SK-N-SH (cell line): Measurements from ENCODE around the gene TFB1M. TPM values are rescaled to one million over a fixed set of nuclear protein-coding genes. Genes with fewer than 3 reads are reported as not detected.

Experiments
- CTCF ChIA-PET: fragments of 300-600, 350-600 bp; formaldehyde crosslinking; extraction: SDS; loops from one replicate; lab custom pipeline; 2021; lab: Yijun Ruan, JAX
- POLR2A ChIA-PET: fragments of 350-600 bp; sonication (Branson Sonifier 250); formaldehyde crosslinking; extraction: SDS; loops from one replicate; lab custom pipeline; 2020; ENCODE audit warnings: antibody characterized with exemption, inconsistent platforms; lab: Yijun Ruan, JAX
- DNase-seq: peaks from one replicate; pipeline ENCODE4 v3.0.0; 2012
- H2AFZ ChIP-seq: fragments of 200-600 bp; sonication (generic); 2 replicates; pipeline ENCODE4 v1.8.1; 2016; ENCODE audit warnings: antibody characterized with exemption, mild to moderate bottlenecking, low read depth
- H3F3A ChIP-seq: fragments of 200-600 bp; sonication (generic); replicated peaks from 2 replicates; pipeline ENCODE3; 2016; ENCODE audit warnings: antibody characterized with exemption, mild to moderate bottlenecking; ENCODE audit not compliant: insufficient read depth
- H3K27ac ChIP-seq, 2 experiments: fragments of 200-500 bp in 1 of 2; fragments of 200-600 bp in 1 of 2; sonication (Bioruptor generic) in 1 of 2; sonication (generic), shearing (Covaris generic) in 1 of 2; 2 replicates each; pipeline versions ENCODE4 v1.5.1 to v1.6.1; 2014 to 2016; ENCODE audit warnings: low read depth in 2 of 2, inconsistent platforms in 1 of 2, low read length in 1 of 2, mild to moderate bottlenecking in 1 of 2, mixed read lengths in 1 of 2
- H3K27me3 ChIP-seq: fragments of 200-600 bp; sonication (generic), shearing (Covaris generic); 2 replicates; pipeline ENCODE4 v1.6.1; 2016; ENCODE audit warnings: mixed run types; ENCODE audit not compliant: insufficient read depth
- H3K36me3 ChIP-seq, 2 experiments: fragments of 200-500 bp in 1 of 2; fragments of 200-600 bp in 1 of 2; sonication (Bioruptor generic) in 1 of 2; sonication (generic) in 1 of 2; replicated peaks in 1 of 2; 2 replicates each; pipeline versions ENCODE3 to v1.5.1; 2014 to 2016; ENCODE audit warnings: low read length in 1 of 2, mild to moderate bottlenecking in 1 of 2; ENCODE audit not compliant: insufficient read depth in 2 of 2, control insufficient read depth in 1 of 2
- H3K4me1 ChIP-seq, 2 experiments: fragments of 200-500 bp in 1 of 2; fragments of 200-600 bp in 1 of 2; sonication (Bioruptor generic) in 1 of 2; sonication (generic), shearing (Covaris generic) in 1 of 2; 2 replicates each; pipeline versions ENCODE4 v1.5.1 to v1.6.1; 2014 to 2016; ENCODE audit warnings: low read depth in 1 of 2, low read length in 1 of 2, mixed run types in 1 of 2; ENCODE audit not compliant: insufficient read depth in 2 of 2, control insufficient read depth in 1 of 2
- H3K4me2 ChIP-seq: fragments of 200-600 bp; sonication (generic), shearing (Covaris generic); 2 replicates; pipeline ENCODE4 v1.6.1; 2017; ENCODE audit warnings: mixed run types
- H3K4me3 ChIP-seq, 2 experiments: fragments of 200-500 bp in 1 of 2; fragments of 200-600 bp in 1 of 2; sonication (Bioruptor generic) in 1 of 2; sonication (generic), shearing (Covaris generic) in 1 of 2; 2 replicates each; pipeline versions ENCODE4 v1.5.1 to v1.8.1; 2014 to 2016; ENCODE audit warnings: low read depth in 2 of 2, inconsistent platforms in 1 of 2, low read length in 1 of 2, mild to moderate bottlenecking in 1 of 2, mixed read lengths in 1 of 2, moderate library complexity in 1 of 2
- H3K79me2 ChIP-seq: fragments of 200-600 bp; sonication (generic); 2 replicates; pipeline ENCODE4 v1.8.1; 2017; ENCODE audit warnings: mild to moderate bottlenecking; ENCODE audit not compliant: insufficient read depth
- H3K9ac ChIP-seq: fragments of 200-600 bp; sonication (generic); 2 replicates; pipeline ENCODE4 v1.6.1; 2017; ENCODE audit warnings: mixed run types
- H3K9me2 ChIP-seq: fragments of 200-600 bp; sonication (generic); 2 replicates; pipeline ENCODE4 v1.6.1; 2017; ENCODE audit warnings: mixed run types
- H3K9me3 ChIP-seq: fragments of 200-600 bp; sonication (generic); 2 replicates; pipeline ENCODE4 v1.6.1; 2017; ENCODE audit warnings: mixed run types, mild to moderate bottlenecking, moderate library complexity
- H4K20me1 ChIP-seq: fragments of 200-600 bp; sonication (generic); 2 replicates; pipeline ENCODE4 v1.6.1; 2017; ENCODE audit warnings: mild to moderate bottlenecking, mixed run types; ENCODE audit not compliant: insufficient read depth
- ELF1 ChIP-seq: IDR thresholded peaks from 2 replicates; pipeline ENCODE4 v1.4.0; 2012
- EP300 ChIP-seq, 2 experiments: IDR thresholded peaks; 2 replicates each; pipeline versions ENCODE4 v1.4.0 to v1.6.1; 2012; ENCODE audit warnings: borderline replicate concordance in 1 of 2, low read depth in 1 of 2, low read length in 1 of 2
- FOSL2 ChIP-seq: IDR thresholded peaks from 2 replicates; pipeline ENCODE4 v1.4.0; 2012; ENCODE audit warnings: low read depth, mild to moderate bottlenecking, moderate library complexity, borderline replicate concordance
- FOXJ3 ChIP-seq: sonication (generic); formaldehyde crosslinking; IDR thresholded peaks from 2 replicates; pipeline ENCODE4 v1.5.1; 2020; ENCODE audit warnings: mild to moderate bottlenecking, missing genetic modification reagents
- FOXM1 ChIP-seq: IDR thresholded peaks from 2 replicates; pipeline ENCODE4 v1.4.0; 2012; ENCODE audit warnings: low read depth, mild to moderate bottlenecking
- GATA2 ChIP-seq: sonication (generic); formaldehyde crosslinking; IDR thresholded peaks from 2 replicates; pipeline ENCODE4 v1.5.0; 2020; ENCODE audit warnings: mild to moderate bottlenecking, missing genetic modification reagents
- MAX ChIP-seq: IDR thresholded peaks from 2 replicates; pipeline ENCODE4 v1.4.0; 2012; ENCODE audit warnings: low read depth
- MXI1 ChIP-seq: IDR thresholded peaks from 2 replicates; pipeline ENCODE4 v1.6.1; 2012; ENCODE audit warnings: mild to moderate bottlenecking, low read depth, low read length, improper control_type of control experiment
- NFIC ChIP-seq: IDR thresholded peaks from 2 replicates; pipeline ENCODE4 v1.4.0; 2012; ENCODE audit warnings: borderline replicate concordance
- NRF1 ChIP-seq: IDR thresholded peaks from 2 replicates; pipeline ENCODE4 v1.6.1; 2012; ENCODE audit warnings: low read depth, mild to moderate bottlenecking, low read length
- POLR2AphosphoS5 ChIP-seq: IDR thresholded peaks from 2 replicates; pipeline ENCODE4 v1.6.1; 2012; ENCODE audit warnings: low read depth, low read length
- RCOR1 ChIP-seq: fragments of 150-350 bp; IDR thresholded peaks from 2 replicates; pipeline ENCODE4 v1.6.1; 2017; ENCODE audit warnings: antibody characterized with exemption, low read length
- RFX5 ChIP-seq: IDR thresholded peaks from 2 replicates; pipeline ENCODE4 v1.6.1; 2012; ENCODE audit warnings: mild to moderate bottlenecking, improper control_type of control experiment, low read length
- SIN3A ChIP-seq: IDR thresholded peaks from 2 replicates; pipeline ENCODE4 v1.6.1; 2012; ENCODE audit warnings: low read depth, mild to moderate bottlenecking, low read length, moderate library complexity, borderline replicate concordance
- TAF1 ChIP-seq: IDR thresholded peaks from 2 replicates; pipeline ENCODE4 v1.6.1; 2012; ENCODE audit warnings: low read depth, mild to moderate bottlenecking, low read length, moderate library complexity, borderline replicate concordance
- TEAD4 ChIP-seq: IDR thresholded peaks from 2 replicates; pipeline ENCODE4 v1.4.0; 2012; ENCODE audit warnings: mild to moderate bottlenecking, borderline replicate concordance; ENCODE audit not compliant: insufficient read depth
- ZBTB33 ChIP-seq: IDR thresholded peaks from 2 replicates; pipeline ENCODE4 v1.4.0; 2012; ENCODE audit warnings: low read depth, borderline replicate concordance
- WGBS: methylation state at CpG from one replicate; pipeline ENCODE4 v1.1.6; 2017; ENCODE audit warnings: low lambda C conversion rate; 5-methylcytosine and 5-hydroxymethylcytosine counted together
- polyA plus RNA-seq, 3 experiments: library from polyadenylated mRNA; depleted of rRNA; stranded (reverse); fragments of >200 nt; gene quantifications; 2 replicates each; pipeline ENCODE4 v1.2.3, GENCODE V29; 2012

The TFB1M gene
- polyA plus RNA-seq, 1 of the 3 experiments (the other 2 are of a cell fraction): 28.4 TPM

- Histone ChIP-seq H3K9ac (no peak overlapping the region), H3K4me2 (no peak overlapping the region), H3K9me2 (no peaks in the 10 kb centered on the region), H3K27ac (no peak overlapping the region), H3K27me3 (no peaks in the 10 kb centered on the region), H3K79me2 (no peaks in the 10 kb centered on the region), H2AFZ (no peak overlapping the region), H3K4me1 (peaks cover 0 to 9% of the 10 kb centered on the region in 2 experiments; a peak in 1 of 4 replicates), H3K4me3 (no peak overlapping the region), H3K36me3 (no peaks in the 10 kb centered on the region), H4K20me1 (no peaks in the 10 kb centered on the region), H3F3A (no peaks in the 10 kb centered on the region), H3K9me3 (no peaks in the 10 kb centered on the region)
- DNase-seq: no peak
- ChIA-PET CTCF (interaction anchor here (1.5 to 2.4 kb wide), 2 partner anchors 9 to 105 kb away, joined by 4 to 12 read pairs; no protein-coding TSS in a partner anchor), POLR2A (no interaction called here)
- WGBS: 83% methylated on average over 4 of the region's 6 CpGs
- TF ChIP-seq MXI1 (no peak), FOSL2 (no peak), ZBTB33 (no peak), GATA2 (CRISPR knock-in tag) (no peak), SIN3A (no peak), ELF1 (no peak), TEAD4 (no peak), RCOR1 (no peak), NFIC (no peak), NRF1 (no peak), MAX (no peak), FOXJ3 (no peak), RFX5 (no peak), POLR2AphosphoS5 (no peak), TAF1 (no peak), FOXM1 (no peak)
These were observed 11.6 kb upstream of the TFB1M start for GRCh38 chr6:155325700-155326516.

- H3K9ac ChIP-seq: no peak overlapping the region
- no peak overlapping the region for H3K4me2 ChIP-seq
- 0 out of 2 replicates have a peak overlapping the region, but pooled peaks have one; percentile 19 for H2AFZ ChIP-seq
- no peaks in the 10 kb centered on the region for H3K9me3 ChIP-seq
- H3K36me3 ChIP-seq: no peaks in the 10 kb centered on the region
- H3K27ac ChIP-seq: no peak overlapping the region
- ChIA-PET POLR2A (no interaction called here), CTCF (no interaction called here)
- H3K27me3 ChIP-seq: no peaks in the 10 kb centered on the region
- TF ChIP-seq GATA2 (CRISPR knock-in tag): no peak
- no peak for TF ChIP-seq MAX
- no peak for TF ChIP-seq FOXJ3
- no peak for TF ChIP-seq NRF1
- no peak for TF ChIP-seq EP300 (IDR thresholded peaks at IDR 0.05; ENCODE audit: borderline replicate concordance in 1 of 2, low read depth in 1 of 2, low read length in 1 of 2)
- peaks cover 0 to 9% of the 10 kb centered on the region in 2 experiments; a peak in 1 of 4 replicates for H3K4me1 ChIP-seq
- no peaks in the 10 kb centered on the region for H3K9me2 ChIP-seq
- H3K4me3 ChIP-seq: no peak overlapping the region
- H4K20me1 ChIP-seq: no peaks in the 10 kb centered on the region
- H3K79me2 ChIP-seq: no peaks in the 10 kb centered on the region
- H3F3A ChIP-seq: no peaks in the 10 kb centered on the region
- no peak for DNase-seq
These were observed 10.7 kb upstream of the TFB1M start for GRCh38 chr6:155324993-155325392.
